Mesothelial cell of epicardium (in vitro differentiated cells): ENCODE results near the gene MARCHF6. TPM values are rescaled to one million over a fixed set of nuclear protein-coding genes. Genes with fewer than 3 reads are reported as not detected.

Experiments used
- DNase-seq, 2 experiments: peaks; one replicate each; pipeline ENCODE4 v3.0.0; 2021; ENCODE audit warnings: low spot score in 2 of 2; ENCODE audit not compliant: unreplicated experiment in 2 of 2
- H3K27ac Mint-ChIP-seq: 2 replicates; pipeline ENCODE4 v1.8.0; 2021; ENCODE audit warnings: mixed read lengths
- H3K27me3 Mint-ChIP-seq: 2 replicates; pipeline ENCODE4 v1.8.0; 2021; ENCODE audit warnings: low read depth, mixed read lengths
- H3K36me3 Mint-ChIP-seq: 2 replicates; pipeline ENCODE4 v1.8.0; 2021; ENCODE audit warnings: mixed read lengths
- H3K4me1 Mint-ChIP-seq: 2 replicates; pipeline ENCODE4 v1.8.0; 2021; ENCODE audit warnings: mixed read lengths
- H3K4me3 Mint-ChIP-seq: 2 replicates; pipeline ENCODE4 v1.8.0; 2021; ENCODE audit warnings: mild to moderate bottlenecking, moderate library complexity, mixed read lengths
- H3K9me3 Mint-ChIP-seq: 2 replicates; pipeline ENCODE4 v1.8.0; 2021; ENCODE audit warnings: mixed read lengths
- CTCF ChIP-seq: fragments of 200-600 bp; sonication (generic); IDR thresholded peaks from one replicate; pipeline ENCODE4 v1.5.0; 2021; ENCODE audit warnings: antibody characterized with exemption; ENCODE audit not compliant: unreplicated experiment
- total RNA-seq: library from RNA; stranded (reverse); gene quantifications from 3 replicates; pipeline ENCODE4 v1.2.1, GENCODE V29; 2021

Gene MARCHF6
- total RNA-seq, 1 donor from 2014 or later = 273 TPM

GRCh38 chr5:10358999-10359398 is 5.5 kb downstream of the MARCHF6 start:
- Mint-ChIP-seq H3K27me3 (no peaks in the 10 kb centered on the region), H3K4me3 (no peak overlapping the region), H3K27ac (no peak overlapping the region), H3K9me3 (peaks cover 5% of the 10 kb centered on the region), H3K36me3 (peaks cover 7% of the 10 kb centered on the region), H3K4me1 (peaks cover 27% of the 10 kb centered on the region)
- no peak for DNase-seq
- no peak for TF ChIP-seq CTCF

DNA sequence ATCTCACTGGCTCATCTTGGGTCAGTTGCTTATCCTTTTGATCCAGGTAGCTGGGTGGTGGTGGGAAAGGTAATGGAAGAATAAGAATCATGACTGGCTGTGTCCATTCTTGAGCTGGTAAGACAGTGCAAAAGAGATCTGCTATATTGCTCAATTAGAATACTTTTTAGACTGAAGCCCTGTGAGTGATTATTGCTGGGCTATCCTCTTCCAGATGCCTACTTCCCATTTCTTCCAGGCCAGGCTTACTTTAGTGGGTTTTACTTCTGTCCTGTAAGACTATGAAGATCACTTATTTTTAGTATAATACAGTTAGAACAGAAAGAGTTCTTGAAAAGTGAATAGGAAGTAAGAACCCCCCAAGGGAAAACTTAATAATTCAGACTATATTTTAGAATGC is 7.2 kb downstream of the MARCHF6 start:
- Mint-ChIP-seq H3K4me3 (no peak overlapping the region), H3K36me3 (peaks cover 7% of the 10 kb centered on the region), H3K4me1 (peaks cover 20% of the 10 kb centered on the region), H3K27ac (no peak overlapping the region), H3K27me3 (no peaks in the 10 kb centered on the region), H3K9me3 (peaks cover 5% of the 10 kb centered on the region)
- DNase-seq = no peak
- TF ChIP-seq CTCF = no peak

GRCh38 chr5:10363519-10364185 is 10.2 kb downstream of the MARCHF6 start:
- H3K9me3 Mint-ChIP-seq = peaks cover 5% of the 10 kb centered on the region
- H3K36me3 Mint-ChIP-seq = peaks cover 7% of the 10 kb centered on the region
- H3K27me3 Mint-ChIP-seq = no peaks in the 10 kb centered on the region
- no peak for TF ChIP-seq CTCF
- no peak overlapping the region for H3K27ac Mint-ChIP-seq
- H3K4me1 Mint-ChIP-seq = peaks cover 16% of the 10 kb centered on the region
- no peak overlapping the region for H3K4me3 Mint-ChIP-seq
- no peak for DNase-seq

DNA sequence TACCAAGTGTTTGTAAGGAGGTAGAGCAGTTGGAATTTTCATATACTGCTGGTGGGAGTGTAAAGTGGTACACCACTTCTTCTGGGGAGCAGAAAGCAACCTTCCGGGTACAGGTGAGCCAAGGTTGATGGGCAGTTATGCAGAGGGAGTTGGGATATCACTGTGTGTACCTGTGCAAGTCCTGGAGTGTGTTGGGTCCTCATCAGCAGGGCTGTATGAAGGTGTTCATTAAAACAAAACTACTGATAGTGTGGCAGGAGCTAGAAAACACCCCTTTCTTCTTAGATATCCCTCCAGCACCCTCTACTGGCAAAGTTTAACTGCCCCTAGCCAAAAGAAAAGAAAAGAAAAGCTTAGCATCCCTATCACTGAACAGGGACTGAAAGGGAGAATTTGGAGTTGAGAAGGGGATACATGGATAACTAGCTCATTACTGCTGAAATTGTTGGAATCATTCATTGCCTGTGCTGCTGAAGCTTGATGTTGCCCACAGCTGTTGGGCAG is 10.7 kb downstream of the MARCHF6 start:
- Mint-ChIP-seq H3K27me3 (no peaks in the 10 kb centered on the region), H3K9me3 (peaks cover 5% of the 10 kb centered on the region), H3K4me1 (peaks cover 14% of the 10 kb centered on the region), H3K36me3 (peaks cover 7% of the 10 kb centered on the region), H3K27ac (no peak overlapping the region), H3K4me3 (no peak overlapping the region)
- DNase-seq = no peak
- no peak for TF ChIP-seq CTCF

DNA sequence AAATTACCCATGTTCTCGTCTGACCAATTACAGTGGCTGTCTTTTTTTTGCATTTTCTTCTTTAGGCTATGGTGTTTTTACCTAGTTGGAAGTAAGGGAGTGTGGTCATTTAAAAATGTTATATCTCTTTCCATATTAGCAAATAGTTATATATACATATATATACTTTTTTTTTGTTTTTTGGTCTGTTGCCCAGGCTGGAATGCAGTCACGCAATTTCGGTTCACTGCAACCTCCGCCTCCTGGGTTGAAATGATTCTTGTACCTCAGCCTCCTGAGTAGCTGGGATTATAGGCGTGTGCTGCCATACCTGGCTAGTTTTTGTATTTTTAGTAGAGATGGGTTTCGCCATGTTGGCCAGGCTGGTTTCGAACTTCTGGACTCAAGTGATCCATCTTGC is 12.3 kb downstream of the MARCHF6 start:
- peaks cover 14% of the 10 kb centered on the region for H3K4me1 Mint-ChIP-seq
- no peak overlapping the region for H3K4me3 Mint-ChIP-seq
- H3K27me3 Mint-ChIP-seq = no peaks in the 10 kb centered on the region
- no peak for DNase-seq
- no peak overlapping the region for H3K27ac Mint-ChIP-seq
- no peak for TF ChIP-seq CTCF
- H3K9me3 Mint-ChIP-seq = peaks cover 5% of the 10 kb centered on the region
- peaks cover 7% of the 10 kb centered on the region for H3K36me3 Mint-ChIP-seq
